ENCODE results near the gene CTBP1. TPM values are rescaled to one million over a fixed set of nuclear protein-coding genes. Genes with fewer than 3 reads are reported as not detected.

Gene CTBP1
- total RNA-seq, 1 experiment from 2014 or later, result 136 TPM

- H3K23me2 ChIP-seq (ENCODE audit: insufficient read length, low read depth, low read length, poor library complexity, severe bottlenecking), result peaks cover 3% of the 10 kb centered on the region
- no peak overlapping the region for H3K27ac ChIP-seq (ENCODE audit: insufficient read length, low read depth, low read length)
- no peak overlapping the region for H3K27ac Mint-ChIP-seq
- H3K27me3 Mint-ChIP-seq (ENCODE audit: low read depth), result no peaks in the 10 kb centered on the region
- H2AK5ac ChIP-seq (ENCODE audit: insufficient read length, low read length), result no peak overlapping the region
- no peak overlapping the region for H3K14ac ChIP-seq (ENCODE audit: insufficient read depth, low read length)
- no peak overlapping the region for H2BK5ac ChIP-seq (ENCODE audit: insufficient read length, low read length)
- no peaks in the 10 kb centered on the region for H3K79me1 ChIP-seq (ENCODE audit: insufficient read depth, low read depth, low read length, poor library complexity, severe bottlenecking)
- no peaks in the 10 kb centered on the region for H3K9me3 Mint-ChIP-seq
- H3K56ac ChIP-seq (ENCODE audit: insufficient read length, low read depth, low read length), result no peak overlapping the region
- H3K4ac ChIP-seq (ENCODE audit: low read depth, low read length), result no peak overlapping the region
- no peaks in the 10 kb centered on the region for H3K4me1 ChIP-seq (ENCODE audit: insufficient read depth, low read length)
- H2BK120ac ChIP-seq (ENCODE audit: low read depth, low read length, poor library complexity, severe bottlenecking), result no peak overlapping the region
- no peak overlapping the region for H4K5ac ChIP-seq (ENCODE audit: insufficient read length, low read depth, low read length)
- no peak overlapping the region for H3K18ac ChIP-seq (ENCODE audit: insufficient read length, low read depth, low read length)
- H2BK12ac ChIP-seq (ENCODE audit: insufficient read length, low read depth, low read length), result no peak overlapping the region
- no peak overlapping the region for H3K4me3 Mint-ChIP-seq
- no peak overlapping the region for H3K4me2 ChIP-seq (ENCODE audit: insufficient read depth, insufficient read length, low read length)
- H3K9me3 ChIP-seq (ENCODE audit: control insufficient read depth, low read depth, low read length), result no peaks in the 10 kb centered on the region
- WGBS (ENCODE audit: extremely low coverage, insufficient read length, low lambda C conversion rate), result no CpG with 5 or more reads among the region's 10 CpGs
- no peak overlapping the region for H4K91ac ChIP-seq (ENCODE audit: insufficient read length, low read depth, low read length)
- no peak overlapping the region for H3K23ac ChIP-seq (ENCODE audit: insufficient read length, low read depth, low read length)
- no peak overlapping the region for H2BK15ac ChIP-seq (ENCODE audit: low read depth, low read length)
- no peaks in the 10 kb centered on the region for H4K20me1 ChIP-seq (ENCODE audit: control insufficient read depth, insufficient read depth, insufficient read length)
- no peaks in the 10 kb centered on the region for H3K27me3 ChIP-seq (ENCODE audit: insufficient read depth, low read length)
- no peak overlapping the region for H4K8ac ChIP-seq (replicated peaks; ENCODE audit: insufficient read length, low read depth, low read length)
- TF ChIP-seq CTCF (conservative IDR thresholded peaks at IDR 0.05), result no peak
- DNase-seq, result no peak
- H3K36me3 Mint-ChIP-seq (ENCODE audit: insufficient read depth in 1 of 3, low read depth in 3 of 3), result peaks cover 2 to 23% (median 21%) of the 10 kb centered on the region in 3 experiments; a peak in 6 of 7 replicates
- H3K79me2 ChIP-seq (ENCODE audit: insufficient read depth, low read length), result no peaks in the 10 kb centered on the region
- H3K9ac ChIP-seq (ENCODE audit: extremely low read depth, insufficient read length, low read length), result no peak overlapping the region
- H3T11ph ChIP-seq (ENCODE audit: low read length), result no peak overlapping the region
- no peak overlapping the region for H2BK20ac ChIP-seq (ENCODE audit: low read depth, low read length, poor library complexity, severe bottlenecking)
- H3K4me1 Mint-ChIP-seq, result no peaks in the 10 kb centered on the region
- no peak overlapping the region for H2AFZ ChIP-seq (ENCODE audit: low read length)
Measured at GRCh38 chr4:1210971-1211370, 38.0 kb downstream of the CTBP1 start.

Data from H9 (cell line).